Stimulated activated naive CD4-positive, alpha-beta T cell (primary cell): ENCODE measurements around the gene RBM8A.

Experiments used
- DNase-seq, 6 experiments: peaks; one replicate each; lab custom pipeline; 2025; lab: John Stamatoyannopoulos, UW

The RBM8A gene

DNA sequence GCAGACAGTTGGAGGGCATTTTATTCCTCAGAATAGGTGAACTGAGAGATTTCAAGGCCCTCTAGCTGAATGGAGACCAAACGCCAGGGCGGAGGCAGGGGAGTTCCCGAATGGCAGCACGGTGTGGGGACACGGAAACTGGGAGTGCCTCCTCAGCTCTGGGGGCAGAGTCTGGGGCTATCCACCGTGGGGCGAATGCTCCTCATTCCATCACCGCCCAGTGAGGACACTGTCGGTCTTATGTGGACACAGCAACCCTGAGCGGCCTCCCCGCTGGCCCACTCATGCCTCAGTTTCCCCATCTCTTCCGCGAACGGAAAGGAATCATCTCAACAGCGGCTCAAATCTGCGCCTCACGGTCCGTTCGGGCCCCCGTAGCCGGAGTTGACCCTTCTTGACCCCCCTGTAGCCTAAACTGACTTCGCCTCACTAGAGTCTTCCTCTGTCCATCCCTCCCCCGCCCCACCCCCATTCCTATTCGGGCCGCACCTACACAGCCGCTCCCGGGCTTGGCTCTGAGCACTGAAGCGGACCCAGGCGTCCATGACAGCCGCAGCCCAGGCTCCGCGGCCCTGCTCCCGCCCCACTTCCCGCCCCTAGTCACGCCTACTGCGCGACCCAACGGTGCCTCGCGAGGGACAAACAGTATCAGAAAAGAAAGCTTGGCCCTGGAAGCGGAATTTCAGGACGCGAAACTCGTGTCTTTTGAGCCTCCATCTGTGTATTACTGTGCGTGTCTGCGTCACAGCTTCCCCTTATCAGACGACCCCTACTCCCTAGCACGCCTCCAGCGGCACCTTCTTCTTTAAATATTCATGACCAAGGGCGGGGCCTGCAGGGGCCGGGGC is 8.9 kb downstream of the RBM8A start, which contains the start of gene PEX11B:
PEX11B (minus strand) TSS at position 574 of the 848 bp plus-strand sequence; CDS start at position 545, 29 bp downstream.
- DNase-seq, result peak; percentile 89 to 99 (median 96)

DNA sequence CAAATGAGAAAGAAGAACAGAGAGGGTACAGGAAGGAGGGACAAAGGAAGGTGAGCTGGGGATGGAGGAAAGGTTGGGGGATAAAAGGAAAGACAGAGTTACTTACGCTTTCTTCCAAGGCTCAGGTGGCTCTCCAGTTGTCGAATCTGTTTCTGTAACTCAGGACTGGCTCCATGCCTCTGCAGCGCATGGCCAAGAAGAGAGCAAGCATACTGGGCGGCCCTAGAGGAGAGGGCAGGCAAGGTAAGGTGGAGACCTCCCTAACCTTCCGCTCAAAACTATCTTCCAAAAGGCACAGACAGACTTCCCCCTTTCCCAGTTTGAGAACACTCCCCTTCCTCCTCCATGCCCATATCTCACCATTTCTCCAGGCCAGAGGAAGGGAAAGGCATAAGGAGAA is 9.7 kb downstream of the RBM8A start:
- no peak for DNase-seq

DNA sequence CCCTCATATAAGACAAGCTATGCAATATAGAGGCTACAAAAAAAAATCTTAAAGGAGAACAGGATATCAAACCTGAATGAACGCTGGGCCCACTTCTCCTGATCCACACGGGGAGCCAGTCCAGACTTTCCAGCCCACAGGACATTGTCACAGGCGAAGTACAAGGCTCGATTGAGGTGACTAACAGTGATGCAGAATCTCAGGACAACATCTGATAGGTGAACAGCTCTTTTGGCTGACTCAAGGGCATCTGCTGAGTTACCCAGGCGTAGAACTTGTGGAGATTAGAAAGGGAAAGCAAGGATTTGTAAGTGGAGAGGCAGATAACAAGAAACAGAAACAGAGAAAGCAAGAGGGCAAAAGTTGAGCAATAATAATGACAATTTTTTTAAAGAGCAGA is 10.5 kb downstream of the RBM8A start:
- no peak for DNase-seq

DNA sequence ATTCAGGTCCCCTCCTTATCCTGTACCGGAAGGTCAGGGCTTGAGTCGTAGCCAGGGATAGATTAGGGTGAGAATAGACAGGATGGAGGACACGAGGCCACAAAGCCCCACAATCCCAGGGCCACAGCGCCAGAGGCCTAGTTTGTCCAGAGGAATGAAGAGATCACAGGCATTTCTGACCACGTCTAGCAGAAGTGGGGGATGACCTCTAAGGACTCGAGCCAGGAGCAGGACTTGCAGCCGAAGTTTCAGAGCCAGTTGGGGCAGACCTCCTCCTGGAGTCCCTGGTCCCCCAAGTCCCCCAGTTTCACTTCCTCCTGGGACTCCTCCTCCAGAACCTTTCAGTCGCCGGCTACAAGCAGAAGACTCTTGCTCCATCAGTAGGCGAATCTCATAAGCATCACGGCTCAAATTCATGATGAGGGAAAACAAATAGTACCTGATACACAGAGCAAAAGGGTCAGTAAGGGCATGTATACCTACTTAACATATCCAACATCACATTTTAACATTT is 15.1 kb downstream of the RBM8A start:
- DNase-seq, result no peak

DNA sequence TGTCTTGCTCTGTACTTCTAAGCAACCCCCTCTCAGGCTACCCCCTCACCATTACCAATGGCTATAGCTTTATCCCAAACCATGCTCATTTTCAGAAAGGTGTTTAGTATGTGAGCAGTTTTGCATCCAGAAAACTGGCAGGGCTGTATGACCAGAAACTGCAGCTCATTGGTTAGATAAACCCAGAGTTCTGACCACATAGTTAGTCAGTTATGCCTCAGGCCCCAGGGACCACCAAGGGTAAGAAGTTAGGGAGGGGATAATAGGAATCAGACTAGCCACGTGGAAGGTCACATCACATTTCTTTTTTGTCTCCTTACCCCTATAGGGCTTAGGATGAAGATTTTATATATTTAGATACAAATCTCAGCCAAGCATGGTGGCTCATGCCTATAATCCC is 18.6 kb downstream of the RBM8A start:
- no peak for DNase-seq

DNA sequence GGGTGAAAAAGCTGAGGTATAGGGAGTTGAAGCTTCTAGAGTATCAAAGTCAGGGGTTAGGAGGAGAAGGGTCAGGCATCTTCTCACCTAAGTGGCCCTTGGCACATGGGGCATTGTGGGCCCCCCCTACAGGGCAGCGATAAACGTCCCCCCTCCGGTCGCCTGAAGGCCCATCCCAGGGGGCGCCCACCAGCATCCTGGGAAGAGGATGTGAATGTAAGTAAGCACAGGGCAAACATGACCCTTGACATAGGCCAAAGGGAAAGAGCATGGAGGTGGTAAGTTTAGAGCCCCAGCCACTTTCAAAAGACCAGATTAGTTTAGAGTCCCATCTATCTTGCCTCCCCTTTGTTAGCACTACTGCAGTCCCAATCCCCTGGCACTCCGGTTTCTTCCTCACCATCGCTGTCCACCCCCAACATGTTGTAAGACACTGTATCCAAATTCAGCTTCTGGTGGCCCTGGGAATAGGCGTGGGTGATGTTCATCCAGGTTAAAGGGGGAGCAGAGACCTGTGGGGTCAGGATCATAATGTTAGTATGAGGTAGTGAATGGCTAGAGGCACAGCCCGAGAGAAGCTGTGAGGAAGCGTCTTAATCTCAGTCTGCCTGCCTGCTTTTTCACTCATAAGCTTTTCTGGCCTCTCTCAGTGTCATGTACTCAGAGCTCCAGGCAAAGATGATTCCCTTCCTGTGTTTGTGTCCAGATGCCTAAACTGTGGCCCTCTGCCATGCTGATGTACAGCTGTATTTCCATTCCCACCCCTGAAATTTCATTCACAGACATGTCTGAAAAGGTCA is 20.1 kb downstream of the RBM8A start:
- DNase-seq, result no peak

DNA sequence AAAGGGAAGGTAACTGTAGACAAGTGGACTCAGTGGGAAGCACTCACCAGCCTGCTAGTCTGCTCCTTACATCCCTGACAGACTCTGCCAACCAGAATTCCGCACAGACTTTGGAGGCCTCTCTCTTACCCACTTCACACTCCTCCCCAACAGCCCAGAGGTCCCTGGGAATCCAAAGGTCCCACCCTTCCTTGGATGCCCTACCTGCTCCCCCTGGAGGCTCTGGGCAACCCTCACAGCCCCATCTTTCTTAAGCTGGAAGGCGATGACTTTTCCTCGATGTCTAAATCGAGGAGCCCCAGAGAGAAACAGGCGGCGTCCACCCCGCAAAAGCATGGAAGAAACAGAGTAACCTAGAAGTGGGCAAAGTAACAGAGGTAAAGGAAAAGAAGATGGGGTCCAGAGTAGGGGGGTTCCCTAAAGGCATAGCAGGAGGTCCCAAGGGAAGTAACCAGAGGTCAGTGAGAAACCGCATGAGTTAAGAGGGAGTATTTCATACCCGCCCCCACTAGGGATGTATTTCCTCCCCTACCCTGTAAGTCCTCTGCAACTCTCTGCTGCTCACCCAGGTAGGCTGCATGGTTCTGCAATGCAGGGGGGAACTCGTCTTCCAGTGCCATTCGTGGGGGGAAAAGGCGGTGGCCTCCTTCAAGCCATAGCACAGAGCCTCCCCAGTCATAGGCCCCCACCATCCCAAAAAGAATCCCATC is 25.8 kb downstream of the RBM8A start:
- DNase-seq, result no peak

DNA sequence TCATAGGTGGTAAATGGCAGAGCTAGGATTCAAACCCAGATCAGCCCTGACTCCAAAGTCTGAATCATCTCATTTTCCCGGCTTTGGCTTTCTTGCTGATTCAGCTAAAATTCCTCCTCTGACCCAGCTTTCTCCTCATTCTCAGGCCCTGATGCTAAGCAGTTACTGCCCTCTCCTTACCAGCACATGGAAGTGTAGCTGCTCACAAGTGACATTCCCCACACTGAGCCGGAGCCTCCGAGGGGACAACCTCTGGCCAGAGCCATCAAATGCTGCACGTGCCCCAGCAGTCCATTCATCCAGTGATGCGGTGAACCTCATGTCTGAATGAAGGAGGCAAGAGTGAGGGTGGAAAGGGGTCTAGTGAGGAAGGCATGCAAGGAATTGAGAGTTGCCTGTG is 28.5 kb downstream of the RBM8A start:
- DNase-seq, result no peak

DNA sequence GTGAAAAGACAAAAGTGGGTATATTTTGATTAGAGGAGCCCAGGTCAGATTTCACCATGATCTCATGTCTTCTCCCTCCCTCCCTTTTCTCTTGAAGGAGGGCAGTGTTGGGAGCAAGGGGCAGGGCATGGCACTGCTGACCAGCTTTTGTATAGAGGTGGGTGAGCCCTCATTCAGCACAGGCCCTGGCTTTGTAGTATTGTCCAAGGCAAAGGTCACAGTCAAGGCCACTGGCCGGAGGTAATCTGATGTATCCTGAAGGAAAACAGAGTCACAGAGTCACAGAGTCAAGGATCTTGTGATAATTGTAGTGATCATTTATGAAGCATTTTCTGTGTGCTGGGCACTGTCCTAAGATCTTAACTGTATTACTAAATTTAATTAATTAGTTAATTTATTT is 29.3 kb downstream of the RBM8A start:
- no peak for DNase-seq

DNA sequence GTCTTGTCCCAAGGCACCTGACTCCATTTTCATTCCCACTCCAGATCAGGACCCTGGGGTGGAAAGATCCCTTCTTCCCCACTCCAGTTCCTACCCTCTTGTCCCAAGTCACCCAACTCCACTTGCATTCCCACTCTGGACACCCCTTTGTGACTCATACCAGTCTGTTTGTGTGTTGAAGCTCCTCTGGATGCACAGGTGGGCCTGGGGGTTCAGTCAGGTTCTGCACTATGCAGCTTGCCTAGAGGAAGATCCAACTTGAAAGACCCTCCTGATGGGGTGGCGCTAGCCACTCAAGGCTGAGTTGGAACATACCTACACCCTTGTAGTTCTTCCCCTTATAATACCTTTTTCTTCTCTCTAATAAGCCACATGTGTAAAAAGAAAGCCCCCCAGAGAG is 31.8 kb downstream of the RBM8A start:
- DNase-seq, result no peak

DNA sequence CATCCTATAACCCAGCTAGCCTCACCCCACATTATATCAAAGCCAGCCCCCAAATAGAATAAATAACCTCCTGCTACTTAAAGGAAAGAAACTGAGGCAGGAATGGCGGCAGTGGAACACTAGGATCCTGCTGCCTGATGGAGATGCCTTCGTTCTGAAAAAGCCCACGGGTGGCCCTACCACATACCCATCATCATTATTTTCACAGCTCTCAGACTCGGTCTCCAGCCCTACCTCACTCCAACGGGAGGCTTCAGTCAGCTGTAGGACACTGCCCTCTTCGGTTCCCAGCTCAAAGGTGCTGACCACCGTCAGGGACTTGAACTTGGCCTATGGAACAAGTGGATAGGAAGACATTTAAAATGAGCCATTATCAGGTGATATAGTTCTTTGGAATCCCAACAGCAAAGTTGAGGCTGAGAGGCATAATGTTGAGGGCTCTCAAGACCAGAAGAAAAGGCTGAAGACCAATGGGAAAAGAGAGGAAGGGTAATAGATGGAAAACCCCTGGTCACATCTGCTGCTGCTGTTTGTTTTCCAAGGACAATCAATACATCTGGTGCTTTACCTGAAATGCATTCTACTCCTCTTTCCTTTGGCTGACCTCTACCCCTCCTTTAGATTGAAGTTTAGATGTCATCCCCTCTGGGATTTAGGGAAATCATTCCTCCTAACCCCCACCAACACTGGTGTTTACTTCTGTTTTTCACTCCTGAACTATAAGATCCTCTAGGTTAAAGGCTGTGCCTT is 33.8 kb downstream of the RBM8A start:
- no peak for DNase-seq

DNA sequence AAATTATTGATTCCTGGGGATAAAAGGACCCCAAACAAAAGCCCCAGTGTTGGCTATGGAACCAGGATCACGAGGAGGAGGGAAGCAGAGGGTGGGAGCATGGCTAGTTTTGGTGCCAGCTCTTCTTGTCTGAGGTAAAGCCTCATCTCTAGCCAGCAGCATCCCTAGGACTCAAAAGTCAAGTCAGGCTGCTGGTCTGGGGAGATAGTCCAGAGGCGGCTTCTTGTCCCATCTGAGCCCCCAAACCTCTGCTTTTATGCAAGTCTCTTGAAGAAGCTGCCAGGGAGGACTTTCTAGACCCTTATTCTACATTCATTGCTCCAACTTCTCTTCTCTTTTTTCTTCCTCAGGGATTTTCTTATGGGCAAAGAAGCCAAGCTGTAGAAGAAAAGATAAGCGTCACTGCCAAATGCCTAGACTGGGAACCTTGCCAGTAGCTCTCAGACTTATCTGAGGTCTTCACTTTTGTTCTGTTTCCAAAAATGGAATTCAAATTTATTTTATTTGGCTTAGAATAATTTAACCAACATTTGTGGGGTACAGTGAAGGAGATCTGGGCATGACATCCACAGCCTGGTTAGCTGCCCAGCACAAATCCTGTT is 34.7 kb downstream of the RBM8A start:
- DNase-seq, result no peak

DNA sequence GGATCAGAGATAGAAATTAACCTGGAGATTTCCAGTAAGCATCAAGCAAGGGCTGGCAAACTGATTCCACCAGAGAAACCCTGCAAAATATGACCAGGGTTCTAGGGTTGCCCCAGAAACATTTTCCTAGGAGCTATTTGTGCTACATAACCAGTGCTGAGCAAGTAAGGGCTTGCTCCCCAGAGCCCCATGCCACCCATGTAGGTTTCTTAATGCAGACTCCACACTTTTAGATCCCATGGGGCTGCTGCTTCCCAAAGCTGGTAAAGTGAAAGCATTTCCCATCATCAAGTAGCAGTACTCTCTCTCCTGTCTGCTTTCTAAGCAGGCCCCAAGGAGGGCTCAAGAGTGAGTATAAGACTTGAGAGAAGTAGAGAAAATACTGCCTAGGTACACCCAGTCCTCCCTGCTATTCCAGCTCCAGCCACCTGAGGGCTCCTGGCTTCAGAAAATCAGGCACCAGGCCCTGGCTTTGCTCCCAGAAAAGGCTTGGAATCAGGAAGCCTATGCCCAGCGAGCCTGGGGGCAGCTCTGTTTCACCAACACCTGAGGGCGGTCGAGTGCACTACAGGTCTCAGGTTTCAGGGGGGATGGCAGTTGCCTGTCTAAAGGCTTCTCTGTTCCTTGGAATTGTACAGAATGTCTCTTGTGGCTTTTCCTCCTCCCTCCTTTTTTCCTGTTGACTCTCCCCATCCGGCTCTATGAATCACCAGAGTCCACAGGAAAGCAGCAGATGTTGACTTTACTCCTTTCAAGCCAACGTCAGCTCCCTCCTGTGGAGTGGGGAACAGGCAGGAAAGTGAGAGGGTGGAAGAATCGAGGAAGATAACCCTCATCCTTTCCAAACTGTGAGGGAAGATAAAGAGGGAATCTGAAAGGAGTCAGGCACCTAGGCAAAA is 35.4 kb downstream of the RBM8A start:
- peak in 5 of 6 experiments; percentile 8 to 42 (median 30) for DNase-seq

DNA sequence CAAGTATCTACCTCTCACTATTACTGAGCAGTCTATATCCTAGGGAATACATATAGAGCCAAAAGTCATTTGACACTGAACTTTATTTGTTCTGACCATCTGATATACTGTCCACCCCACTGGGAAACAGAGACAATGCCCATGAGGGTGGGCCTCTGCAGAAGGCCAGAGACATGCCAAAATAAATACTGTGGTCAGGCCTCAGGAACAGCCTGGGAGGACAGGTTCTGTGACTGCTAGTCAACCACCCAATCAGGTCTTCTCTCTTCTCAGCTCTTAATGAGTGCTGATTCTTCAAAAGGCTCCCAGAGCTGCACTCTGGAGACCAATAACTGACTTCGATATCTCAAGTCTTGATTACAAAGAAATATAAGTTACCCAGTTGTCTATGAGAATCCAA is 36.1 kb downstream of the RBM8A start:
- no peak for DNase-seq

DNA sequence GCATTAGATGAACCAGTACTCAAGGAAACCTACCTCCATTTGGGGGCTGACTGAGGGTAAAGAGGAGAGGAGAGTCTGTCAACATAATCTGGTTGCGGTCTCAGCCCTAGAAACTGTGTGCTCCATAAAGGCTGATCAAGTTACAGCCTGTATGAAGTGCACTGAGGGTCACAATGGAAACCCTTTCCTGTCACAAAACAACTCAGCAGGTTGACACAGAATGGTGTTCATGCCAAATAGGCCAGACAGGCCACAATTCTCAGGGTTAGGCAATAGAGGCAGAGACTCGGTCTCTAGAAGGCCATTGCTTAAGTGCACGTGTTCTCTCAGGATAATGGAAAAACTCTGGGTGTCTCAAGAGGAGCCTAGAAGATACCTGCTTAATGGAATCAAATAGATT is 37.6 kb downstream of the RBM8A start:
- DNase-seq, result no peak

DNA sequence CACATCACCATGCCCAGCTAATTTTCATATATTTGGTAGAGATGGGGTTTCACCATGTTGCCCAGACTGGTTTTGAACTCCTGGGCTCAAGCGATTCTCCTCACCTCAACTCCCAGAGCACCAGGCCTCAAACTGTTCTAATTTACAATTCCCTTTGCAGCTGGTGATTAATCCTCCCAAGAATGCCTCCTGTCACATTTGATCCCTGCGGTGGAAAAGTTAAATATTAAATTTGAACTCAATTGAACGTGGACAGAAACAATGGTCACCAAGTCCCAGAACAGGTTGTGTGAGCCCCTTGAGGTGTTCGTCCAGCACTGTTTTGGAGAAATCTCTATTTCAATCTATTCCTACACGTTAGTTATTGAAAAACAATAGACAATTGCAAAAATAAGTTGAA is 39.7 kb downstream of the RBM8A start:
- no peak for DNase-seq

DNA sequence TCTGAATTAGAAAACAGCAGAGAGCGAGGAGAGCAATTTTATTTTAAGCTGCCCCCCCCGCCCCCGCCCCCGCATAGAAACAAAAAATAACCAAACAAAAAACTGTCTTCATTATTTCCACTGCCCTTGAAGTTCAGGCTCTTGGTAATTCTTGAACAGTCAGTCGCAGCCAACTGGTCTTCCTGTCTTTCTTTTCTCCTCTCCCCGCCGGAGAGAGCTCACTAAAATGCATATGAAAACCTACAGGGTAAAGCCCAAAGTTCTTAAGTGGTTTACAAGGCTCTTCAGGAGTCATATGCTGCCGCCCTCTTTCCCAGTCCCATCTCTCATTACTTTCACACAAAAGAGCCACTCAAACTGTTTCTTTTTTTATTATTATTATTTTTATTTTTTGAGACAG is 40.5 kb downstream of the RBM8A start:
- DNase-seq, result no peak

DNA sequence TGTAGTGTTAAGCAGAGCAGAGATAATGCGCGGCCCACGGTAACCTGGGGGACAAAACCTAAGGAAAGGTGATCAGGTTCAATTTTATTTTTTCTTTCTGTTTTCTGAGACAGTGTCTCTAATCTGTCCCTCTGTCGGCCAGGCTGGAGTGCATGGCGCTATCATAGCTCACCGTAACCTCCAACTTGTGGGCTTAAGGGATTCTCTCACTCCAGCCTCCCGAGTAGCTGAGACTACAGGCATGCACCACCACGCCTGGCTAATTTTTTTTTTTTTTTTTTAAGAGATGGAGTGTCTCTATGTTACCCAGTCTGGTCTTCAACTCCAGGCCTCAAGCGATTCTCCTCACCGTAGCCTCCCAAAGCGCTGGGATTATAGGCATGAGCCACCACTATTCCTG is 40.9 kb downstream of the RBM8A start:
- DNase-seq, result no peak

DNA sequence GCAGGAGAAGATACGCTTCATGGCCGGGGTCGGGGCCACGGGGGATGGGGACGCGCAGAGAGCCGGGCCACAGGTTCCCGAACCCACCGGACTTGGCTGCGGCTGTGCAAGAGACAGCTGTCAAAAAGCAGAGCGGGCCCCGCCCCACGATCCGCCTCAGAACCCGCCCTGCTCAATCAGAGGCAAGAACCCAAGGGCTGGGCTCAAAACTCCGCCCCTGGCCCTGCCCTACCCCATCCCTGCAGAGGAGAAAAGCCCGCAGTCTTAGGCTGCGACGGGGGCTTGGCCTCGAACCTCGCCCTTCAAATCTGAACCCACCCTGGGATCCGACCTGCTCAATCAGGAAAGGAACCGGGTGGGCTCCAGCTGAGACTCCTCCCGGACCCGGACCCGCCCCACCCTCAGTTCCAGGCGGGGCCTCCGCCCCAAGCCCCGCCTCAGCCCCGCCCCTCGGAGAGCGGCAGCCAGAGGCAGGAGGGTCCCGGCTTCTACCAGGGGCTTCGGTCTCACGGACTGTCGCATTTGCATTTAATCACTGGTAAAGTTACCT is 41.5 kb downstream of the RBM8A start, which contains the start of gene ANKRD35:
ANKRD35 (minus strand) TSS at position 129 of the 550 bp plus-strand sequence; CDS start at position 21, 108 bp downstream.
- peak; percentile 73 to 93 (median 84) for DNase-seq

DNA sequence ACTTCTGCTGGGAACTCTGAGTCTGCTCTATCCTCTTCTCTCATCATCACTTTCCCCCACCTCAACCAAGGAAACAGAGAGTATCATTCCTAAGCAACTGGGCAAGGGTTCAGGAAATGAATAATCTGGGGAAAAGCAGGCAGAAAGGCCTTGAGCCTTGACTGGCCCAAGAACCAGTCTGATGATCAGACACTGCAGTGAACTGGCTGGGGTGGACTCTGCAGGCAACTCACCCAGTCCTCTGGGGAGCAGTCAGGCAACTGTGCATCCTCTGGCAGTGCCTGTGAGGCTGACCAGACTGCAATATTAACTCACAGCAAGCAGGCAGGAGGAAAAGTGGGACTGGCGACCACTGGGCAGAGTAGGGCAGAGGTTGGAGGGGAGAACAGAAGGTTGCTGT is 42.6 kb downstream of the RBM8A start:
- no peak for DNase-seq
